GM21825 (cell line): ENCODE measurements around the gene MAP1LC3A.

ENCODE experiments used
- ATAC-seq: cut with Tn5 transposase; IDR thresholded peaks from one replicate; pipeline ENCODE4 v1.9.1; 2021; ENCODE audit warnings: mild to moderate bottlenecking, moderate library complexity; ENCODE audit not compliant: unreplicated experiment

MAP1LC3A gene

DNA sequence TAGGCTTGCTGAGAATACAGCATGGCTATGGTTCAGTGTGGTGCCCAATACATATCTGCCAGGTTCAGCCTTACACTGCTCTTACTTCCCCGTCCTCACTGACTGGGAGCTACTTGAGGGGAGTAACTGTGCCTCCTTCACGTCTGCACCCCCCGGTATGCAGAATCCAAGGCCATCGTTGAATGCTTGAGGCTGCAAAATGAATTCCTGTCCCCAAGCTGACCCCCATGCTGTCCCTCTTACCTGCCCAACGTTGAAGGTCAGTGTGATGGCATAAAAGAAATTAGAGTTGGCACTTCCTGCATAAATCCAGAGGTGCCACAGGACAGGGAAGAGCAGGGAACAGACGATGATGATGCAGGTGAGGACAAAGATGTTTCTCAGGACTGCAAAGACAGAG is 16.3 kb downstream of the MAP1LC3A start:
- ATAC-seq = no peak

DNA sequence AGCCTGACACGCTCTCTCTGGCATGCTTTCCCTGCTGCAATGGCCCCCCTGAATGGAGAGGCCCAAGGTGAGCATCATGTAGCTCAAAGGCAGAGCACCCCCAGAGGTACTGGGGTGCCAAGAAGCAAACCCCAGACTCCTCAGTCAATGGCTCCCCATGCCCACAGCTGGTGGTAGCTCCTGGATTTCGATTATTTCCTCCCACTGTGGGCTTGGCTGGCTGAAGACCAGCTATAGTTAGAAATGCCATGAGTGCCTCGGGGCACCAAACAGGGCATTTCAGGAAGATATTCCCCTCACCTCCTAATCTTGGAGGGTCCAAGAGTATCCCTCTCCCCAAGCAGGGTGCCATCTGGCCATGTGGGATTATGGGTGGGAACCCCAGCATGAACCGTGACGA is 16.8 kb downstream of the MAP1LC3A start:
- ATAC-seq = no peak

DNA sequence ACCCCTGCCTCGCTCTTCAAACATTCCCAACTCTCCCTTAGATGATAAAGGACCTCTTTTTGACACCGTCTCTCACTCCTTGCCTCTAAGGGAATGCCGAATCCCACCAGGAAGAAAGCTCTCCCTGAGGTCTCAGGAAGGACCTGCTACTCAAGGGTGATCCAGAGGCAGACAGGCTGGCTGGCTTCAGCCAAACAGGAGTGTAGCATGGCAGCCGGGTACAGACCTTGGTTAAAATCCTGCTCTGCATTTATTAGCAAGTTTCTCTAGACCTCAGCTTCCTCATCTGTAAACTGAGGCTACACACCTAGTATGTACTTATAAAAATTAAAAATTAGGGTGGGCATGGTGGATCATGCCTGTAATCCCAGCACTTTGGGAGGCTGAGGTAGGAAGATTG is 17.2 kb downstream of the MAP1LC3A start:
- no peak for ATAC-seq

DNA sequence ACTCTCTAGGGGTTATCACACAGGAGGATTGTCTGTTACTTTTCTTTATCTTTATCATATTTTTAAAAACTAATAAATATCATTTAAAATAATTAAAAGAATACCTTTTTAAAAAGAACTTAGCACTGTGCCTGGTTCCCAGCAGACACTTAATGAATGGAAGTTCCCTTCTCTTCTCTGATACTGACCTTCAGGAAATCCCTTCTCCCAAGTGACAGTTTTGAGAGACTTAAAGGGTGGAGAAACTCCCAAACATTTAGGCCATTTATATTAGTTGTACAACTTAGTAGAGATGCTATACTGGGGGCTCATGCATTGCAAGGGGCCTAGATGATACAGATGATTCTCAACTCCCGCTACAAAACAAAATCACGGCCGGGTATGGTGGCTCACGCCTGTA is 18.5 kb downstream of the MAP1LC3A start:
- no peak for ATAC-seq

DNA sequence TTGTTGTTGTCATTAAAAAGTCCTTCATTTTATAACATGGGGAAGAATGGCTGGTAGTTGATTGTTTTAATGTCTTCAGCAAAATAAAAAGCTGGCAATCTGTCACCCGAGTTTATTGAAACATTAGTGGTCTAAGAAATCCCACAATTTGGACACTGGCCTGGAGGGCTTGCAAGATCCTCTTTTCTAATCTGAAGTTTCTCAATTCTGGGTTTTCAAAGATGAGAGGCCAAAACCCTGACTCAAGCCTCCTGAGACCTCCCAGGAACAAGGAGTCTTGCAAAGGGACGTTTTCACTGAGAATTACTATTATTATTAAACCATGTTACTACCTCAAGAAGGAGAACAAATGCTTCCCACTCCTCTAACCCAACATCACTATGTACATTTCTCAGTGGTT is 19.5 kb downstream of the MAP1LC3A start:
- no peak for ATAC-seq

GRCh38 chr20:34578521-34578920 is 20.0 kb downstream of the MAP1LC3A start:
- no peak for ATAC-seq

DNA sequence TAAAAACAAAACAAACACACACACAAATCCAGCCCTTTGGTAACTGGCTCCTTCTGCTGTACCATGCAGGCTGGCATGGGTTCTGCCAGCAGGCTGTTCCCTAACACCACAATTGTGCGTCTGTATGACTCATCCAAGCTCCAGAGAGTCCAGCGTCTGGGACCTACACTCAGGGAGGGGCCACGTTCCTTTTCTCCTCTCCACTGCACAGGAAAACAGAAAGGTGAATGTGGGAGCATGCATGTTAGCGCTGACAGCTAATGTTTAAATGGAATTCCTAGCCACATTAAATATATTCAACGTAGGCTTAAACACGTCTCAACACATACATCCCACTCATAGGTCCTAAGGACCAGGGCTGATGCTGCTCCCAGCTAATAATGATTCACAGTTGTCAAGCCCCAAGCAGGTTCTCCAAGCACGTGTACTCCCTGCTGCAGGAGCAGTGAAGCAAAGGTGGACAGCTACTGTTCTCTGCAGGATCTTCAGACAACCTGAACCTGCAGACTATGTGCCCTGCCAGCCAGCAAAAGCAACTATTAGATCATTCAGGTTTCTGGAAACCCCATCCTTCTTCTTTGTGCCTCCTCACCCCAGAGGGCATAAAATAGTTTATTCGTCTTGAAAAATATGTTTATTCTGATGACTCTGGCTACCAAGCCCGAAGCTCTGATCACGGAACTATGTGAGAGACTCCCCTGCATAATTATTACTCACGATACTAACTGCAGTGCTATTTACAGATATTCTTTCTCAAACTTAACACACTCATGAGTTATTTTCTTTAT is 20.9 kb downstream of the MAP1LC3A start:
- ATAC-seq = no peak

GRCh38 chr20:34579979-34580940 is 21.7 kb downstream of the MAP1LC3A start:
- ATAC-seq = peak; percentile 62

- ATAC-seq = peak; percentile 40
Measured at GRCh38 chr20:34581341-34582184, 23.0 kb downstream of the MAP1LC3A start.

DNA sequence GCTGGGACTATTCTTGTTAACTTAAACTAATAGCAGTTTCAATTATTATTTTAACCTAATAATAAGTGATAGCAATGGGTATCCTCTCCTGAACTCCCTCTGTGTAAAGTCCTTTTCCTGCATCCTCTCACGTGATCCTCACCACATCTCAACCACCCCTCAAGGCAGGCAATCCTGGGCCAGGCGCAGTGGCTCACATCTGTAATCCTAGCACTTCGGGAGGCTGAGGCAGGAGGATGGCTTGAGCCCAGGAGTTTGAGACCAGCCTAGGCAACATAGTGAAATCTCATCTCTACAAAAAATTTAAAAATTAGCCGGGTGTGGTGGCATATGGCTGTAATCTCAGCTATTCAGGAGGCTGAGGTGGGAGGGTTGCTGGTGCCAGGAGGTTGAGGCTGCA is 23.7 kb downstream of the MAP1LC3A start:
- no peak for ATAC-seq

DNA sequence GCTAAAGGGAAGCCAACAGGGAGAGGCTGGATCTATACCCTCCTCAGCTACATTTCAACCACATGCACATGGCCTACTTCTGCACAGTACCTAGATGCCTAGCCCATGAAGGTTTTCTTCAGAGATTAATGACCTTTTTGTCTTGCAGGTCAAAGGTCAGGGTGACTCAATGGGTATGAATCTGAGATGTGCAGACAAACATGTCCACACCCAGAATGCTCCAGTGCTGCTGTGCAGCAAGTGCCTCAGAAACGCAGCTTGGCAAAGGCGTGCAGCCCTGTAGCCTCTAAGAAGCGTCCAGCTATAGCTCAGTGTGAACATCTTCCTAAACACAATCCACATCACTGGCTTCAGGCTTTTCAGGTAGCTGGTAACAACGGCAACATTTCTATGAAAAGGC is 24.4 kb downstream of the MAP1LC3A start:
- ATAC-seq = no peak

DNA sequence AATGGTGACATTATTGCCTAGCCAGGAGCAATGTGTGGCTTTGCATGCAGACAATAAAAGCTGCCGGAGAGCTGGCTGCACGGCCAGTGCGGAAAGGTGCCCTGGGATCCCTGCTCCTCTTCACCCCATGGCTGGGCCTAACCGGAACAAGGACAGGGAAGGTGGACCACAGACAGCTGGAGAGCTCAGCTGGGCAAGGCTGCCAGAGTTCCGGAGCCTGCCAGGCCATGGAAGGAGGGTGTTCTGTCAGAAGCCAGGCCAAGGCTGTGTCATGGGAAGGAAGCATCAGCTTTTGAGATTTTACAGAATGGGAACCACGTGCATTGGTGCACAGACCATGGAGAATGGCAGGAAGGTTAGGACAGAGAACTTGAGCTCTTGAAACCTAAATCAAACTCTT is 25.0 kb downstream of the MAP1LC3A start:
- no peak for ATAC-seq

DNA sequence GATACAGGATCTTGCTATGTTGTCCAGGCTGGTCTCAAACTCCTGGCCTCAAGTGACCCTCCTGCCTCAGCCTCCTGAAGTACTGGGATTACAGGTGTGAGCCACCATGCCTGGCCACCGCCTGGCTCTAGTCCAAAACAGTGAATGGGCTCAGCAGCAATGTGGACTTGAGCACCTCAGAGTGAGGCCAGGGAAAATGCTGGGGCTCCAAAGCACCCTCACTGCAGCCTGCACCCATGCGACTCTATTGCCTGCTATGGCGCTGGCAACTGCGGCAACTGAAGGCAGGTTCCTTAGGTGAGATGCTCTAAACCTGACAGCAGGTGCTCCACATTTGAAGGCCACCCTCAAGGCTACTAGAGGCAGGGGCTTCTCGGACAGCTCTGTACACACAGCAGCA is 26.5 kb downstream of the MAP1LC3A start:
- no peak for ATAC-seq

GRCh38 chr20:34586488-34587163 is 28.1 kb downstream of the MAP1LC3A start:
- no peak for ATAC-seq

DNA sequence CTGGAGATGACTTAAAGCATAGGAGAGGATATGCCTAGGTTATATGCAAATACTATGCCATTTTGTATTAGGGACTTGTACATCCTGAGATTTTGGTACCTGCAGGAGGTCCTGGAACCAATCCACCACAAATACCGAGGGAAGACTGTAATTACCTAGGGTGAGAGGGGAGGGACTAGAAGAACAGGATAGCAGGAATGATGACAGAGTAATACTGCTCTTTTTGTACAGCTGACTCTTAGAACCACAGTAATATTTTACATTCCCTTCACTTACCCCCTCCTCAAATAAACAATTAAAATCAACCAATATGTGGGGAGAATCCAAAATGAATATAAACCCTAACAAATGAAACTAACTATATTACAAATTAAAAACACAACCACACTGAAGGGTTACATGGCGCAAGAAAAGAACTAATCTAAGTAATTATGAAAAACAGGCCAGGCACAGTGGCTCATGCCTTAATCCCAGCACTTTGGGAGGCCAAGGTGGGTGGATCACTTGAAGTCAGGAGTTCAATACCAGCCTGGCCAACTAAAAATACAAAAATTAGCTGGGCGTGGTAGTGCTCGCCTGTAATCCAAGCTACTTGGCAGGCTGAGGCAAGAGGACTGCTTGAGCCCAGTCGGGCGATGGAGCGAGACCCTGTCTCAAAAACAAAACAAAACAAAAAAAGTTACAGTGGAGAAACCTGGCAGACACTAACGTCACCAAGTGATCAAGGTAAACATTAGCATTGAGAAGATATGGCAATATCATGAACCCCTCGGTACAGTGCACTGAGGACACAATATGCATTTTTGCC is 37.1 kb downstream of the MAP1LC3A start:
- ATAC-seq = no peak

- no peak for ATAC-seq
Measured at GRCh38 chr20:34600892-34601653, 42.6 kb downstream of the MAP1LC3A start.

DNA sequence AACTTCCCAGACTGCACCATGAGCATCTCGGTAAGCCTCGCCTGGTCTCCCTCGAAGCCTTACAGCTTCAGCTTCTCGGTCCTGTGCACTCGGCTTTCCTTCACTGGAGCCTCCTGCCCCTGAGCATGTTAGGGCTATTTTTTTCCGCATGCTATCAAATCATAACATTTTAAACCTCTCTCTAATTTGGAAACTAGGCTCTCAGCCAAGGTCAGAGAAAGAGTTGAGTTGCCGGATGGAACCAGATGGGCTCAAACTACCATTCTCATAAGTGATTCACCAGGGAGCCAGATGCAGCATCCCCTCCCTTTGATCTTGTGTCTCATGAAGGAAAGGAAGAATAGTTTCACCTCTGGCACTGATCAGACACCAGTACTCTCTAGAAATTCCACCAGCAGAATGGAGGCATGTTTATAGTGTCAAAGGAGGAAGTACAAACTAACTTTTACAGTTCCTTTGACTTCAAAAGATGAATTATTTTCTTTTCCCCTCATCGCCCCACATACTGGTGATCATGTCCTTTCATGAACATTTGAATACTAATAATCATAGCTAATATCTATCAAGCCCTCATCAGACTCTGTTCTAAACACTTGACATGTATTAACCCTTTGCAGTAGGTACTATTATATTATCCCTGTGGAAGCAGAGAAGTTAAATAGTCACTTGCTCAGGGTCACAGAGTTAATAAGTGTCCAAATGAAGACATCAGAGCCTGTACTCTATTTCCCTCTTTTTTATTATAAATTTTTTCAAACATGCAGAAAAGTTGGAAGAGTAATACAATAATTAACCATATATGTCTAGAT is 46.7 kb downstream of the MAP1LC3A start:
- ATAC-seq = no peak

GRCh38 chr20:34607066-34607465 is 48.5 kb downstream of the MAP1LC3A start:
- no peak for ATAC-seq
